Astrocyte (in vitro differentiated cells and primary cell): ENCODE results near the gene UGT1A9. TPM values are rescaled to one million over a fixed set of nuclear protein-coding genes. Genes with fewer than 3 reads are reported as not detected.

Source experiments
- DNase-seq: peaks from one replicate; pipeline ENCODE4 v3.0.0-alpha.2; 2010; ENCODE audit warnings: low read depth
- FAIRE-seq: peaks from 2 replicates; lab custom pipeline; 2011; peaks lifted over from hg19 to GRCh38; lab: Jason Lieb, UNC
- H2AFZ ChIP-seq: 2 replicates; pipeline ENCODE4 v1.6.0; 2012; ENCODE audit warnings: low read depth, low read length, inconsistent platforms
- H3K27ac ChIP-seq: 2 replicates; pipeline ENCODE4 v1.5.1; 2011; ENCODE audit warnings: low read depth, low read length, inconsistent platforms
- H3K27me3 ChIP-seq: 2 replicates; pipeline ENCODE4 v1.6.0; 2011; ENCODE audit warnings: low read length, inconsistent platforms; ENCODE audit not compliant: insufficient read depth
- H3K36me3 ChIP-seq: 2 replicates; pipeline ENCODE4 v1.5.1; 2011; ENCODE audit warnings: low read length, inconsistent platforms; ENCODE audit not compliant: insufficient read depth
- H3K4me1 ChIP-seq: 2 replicates; pipeline ENCODE4 v1.5.1; 2011; ENCODE audit warnings: low read length, inconsistent platforms; ENCODE audit not compliant: insufficient read depth
- H3K4me2 ChIP-seq: 2 replicates; pipeline ENCODE4 v1.6.0; 2012; ENCODE audit warnings: low read length, inconsistent platforms
- H3K4me3 ChIP-seq: 2 replicates; pipeline ENCODE4 v1.5.1; 2011; ENCODE audit warnings: low read depth, mild to moderate bottlenecking, low read length, inconsistent platforms; ENCODE audit not compliant: insufficient read depth
- H3K79me2 ChIP-seq: 2 replicates; pipeline ENCODE4 v1.6.0; 2012; ENCODE audit warnings: mild to moderate bottlenecking, low read length, inconsistent platforms; ENCODE audit not compliant: insufficient read depth
- H3K9ac ChIP-seq: 2 replicates; pipeline ENCODE4 v1.6.0; 2012; ENCODE audit warnings: mild to moderate bottlenecking, low read length, inconsistent platforms
- H3K9me3 ChIP-seq: 2 replicates; pipeline ENCODE4 v1.5.1; 2012; ENCODE audit warnings: low read depth, mild to moderate bottlenecking, low read length, inconsistent platforms; ENCODE audit not compliant: insufficient read depth
- H4K20me1 ChIP-seq: 2 replicates; pipeline ENCODE4 v1.6.0; 2012; ENCODE audit warnings: low read length, inconsistent platforms; ENCODE audit not compliant: insufficient read depth
- H3K27ac Mint-ChIP-seq: one replicate; pipeline ENCODE4 v1.8.0; 2021; ENCODE audit warnings: mild to moderate bottlenecking, mixed read lengths; ENCODE audit not compliant: unreplicated experiment
- H3K27me3 Mint-ChIP-seq: one replicate; pipeline ENCODE4 v1.8.0; 2021; ENCODE audit warnings: low read depth, mixed read lengths; ENCODE audit not compliant: unreplicated experiment
- H3K36me3 Mint-ChIP-seq: one replicate; pipeline ENCODE4 v1.8.0; 2021; ENCODE audit warnings: low read depth, mixed read lengths; ENCODE audit not compliant: unreplicated experiment
- H3K4me1 Mint-ChIP-seq: one replicate; pipeline ENCODE4 v1.8.0; 2021; ENCODE audit warnings: low read depth, mixed read lengths; ENCODE audit not compliant: unreplicated experiment
- H3K4me3 Mint-ChIP-seq: one replicate; pipeline ENCODE4 v1.8.0; 2021; ENCODE audit warnings: mild to moderate bottlenecking, moderate library complexity, mixed read lengths; ENCODE audit not compliant: unreplicated experiment
- H3K9me3 Mint-ChIP-seq: one replicate; pipeline ENCODE4 v1.8.0; 2021; ENCODE audit warnings: mild to moderate bottlenecking, mixed read lengths; ENCODE audit not compliant: unreplicated experiment
- EZH2 ChIP-seq: IDR thresholded peaks from 2 replicates; pipeline ENCODE4 v1.6.1; 2012; ENCODE audit warnings: mild to moderate bottlenecking, low read length, inconsistent platforms; ENCODE audit not compliant: insufficient read depth
- total RNA-seq: library from RNA; stranded (reverse); gene quantifications from 2 replicates; pipeline ENCODE4 v1.2.1, GENCODE V29; 2021
- TF ChIP-seq, protein P1 (sequence below): IDR thresholded peaks from 2 replicates; pipeline ENCODE4 v1.5.1; 2011; ENCODE audit warnings: low read depth, mild to moderate bottlenecking, inconsistent platforms, low read length, moderate library complexity; ENCODE audit not compliant: insufficient read depth

Gene UGT1A9
- total RNA-seq, 1 donor from 2014 or later, result not detected

DNA sequence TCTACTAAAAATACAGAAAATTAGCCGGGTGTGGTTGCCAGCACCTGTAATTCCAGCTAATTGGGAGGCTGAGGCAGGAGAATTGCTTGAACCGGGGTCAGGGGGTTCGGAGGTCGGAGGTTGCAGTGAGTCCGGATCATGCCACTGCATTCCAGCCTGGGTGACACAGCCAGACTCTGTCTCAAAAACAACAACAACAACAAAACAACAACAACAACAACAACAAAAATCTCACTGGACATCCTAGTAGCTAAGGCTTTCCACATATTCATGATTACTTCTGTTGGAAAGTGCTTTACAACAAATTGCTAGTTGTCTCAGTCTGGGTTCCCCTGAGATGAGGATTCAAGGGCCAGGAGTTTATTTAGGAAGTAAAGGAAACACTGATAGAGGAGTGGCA is 102.2 kb downstream of the UGT1A9 start:
- FAIRE-seq (no peak), DNase-seq (no peak)
- no peaks in the 10 kb centered on the region for H3K36me3 ChIP-seq
- Mint-ChIP-seq H3K27me3 (peaks cover 6% of the 10 kb centered on the region), H3K27ac (no peak overlapping the region), H3K4me1 (no peaks in the 10 kb centered on the region), H3K36me3 (no peaks in the 10 kb centered on the region), H3K9me3 (peaks cover 22% of the 10 kb centered on the region), H3K4me3 (no peak overlapping the region)
- no peak overlapping the region for H3K4me3 ChIP-seq
- H3K9ac ChIP-seq, result no peak overlapping the region
- peaks cover 8% of the 10 kb centered on the region for H3K9me3 ChIP-seq
- H3K4me2 ChIP-seq, result no peak overlapping the region
- no peak for TF ChIP-seq EZH2
- TF ChIP-seq, protein P1, sequence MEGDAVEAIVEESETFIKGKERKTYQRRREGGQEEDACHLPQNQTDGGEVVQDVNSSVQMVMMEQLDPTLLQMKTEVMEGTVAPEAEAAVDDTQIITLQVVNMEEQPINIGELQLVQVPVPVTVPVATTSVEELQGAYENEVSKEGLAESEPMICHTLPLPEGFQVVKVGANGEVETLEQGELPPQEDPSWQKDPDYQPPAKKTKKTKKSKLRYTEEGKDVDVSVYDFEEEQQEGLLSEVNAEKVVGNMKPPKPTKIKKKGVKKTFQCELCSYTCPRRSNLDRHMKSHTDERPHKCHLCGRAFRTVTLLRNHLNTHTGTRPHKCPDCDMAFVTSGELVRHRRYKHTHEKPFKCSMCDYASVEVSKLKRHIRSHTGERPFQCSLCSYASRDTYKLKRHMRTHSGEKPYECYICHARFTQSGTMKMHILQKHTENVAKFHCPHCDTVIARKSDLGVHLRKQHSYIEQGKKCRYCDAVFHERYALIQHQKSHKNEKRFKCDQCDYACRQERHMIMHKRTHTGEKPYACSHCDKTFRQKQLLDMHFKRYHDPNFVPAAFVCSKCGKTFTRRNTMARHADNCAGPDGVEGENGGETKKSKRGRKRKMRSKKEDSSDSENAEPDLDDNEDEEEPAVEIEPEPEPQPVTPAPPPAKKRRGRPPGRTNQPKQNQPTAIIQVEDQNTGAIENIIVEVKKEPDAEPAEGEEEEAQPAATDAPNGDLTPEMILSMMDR, result no peak
- H3K27me3 ChIP-seq, result no peaks in the 10 kb centered on the region
- no peaks in the 10 kb centered on the region for H3K4me1 ChIP-seq
- H3K79me2 ChIP-seq, result no peaks in the 10 kb centered on the region
- no peaks in the 10 kb centered on the region for H4K20me1 ChIP-seq
- no peak overlapping the region for H2AFZ ChIP-seq
- H3K27ac ChIP-seq, result no peak overlapping the region

DNA sequence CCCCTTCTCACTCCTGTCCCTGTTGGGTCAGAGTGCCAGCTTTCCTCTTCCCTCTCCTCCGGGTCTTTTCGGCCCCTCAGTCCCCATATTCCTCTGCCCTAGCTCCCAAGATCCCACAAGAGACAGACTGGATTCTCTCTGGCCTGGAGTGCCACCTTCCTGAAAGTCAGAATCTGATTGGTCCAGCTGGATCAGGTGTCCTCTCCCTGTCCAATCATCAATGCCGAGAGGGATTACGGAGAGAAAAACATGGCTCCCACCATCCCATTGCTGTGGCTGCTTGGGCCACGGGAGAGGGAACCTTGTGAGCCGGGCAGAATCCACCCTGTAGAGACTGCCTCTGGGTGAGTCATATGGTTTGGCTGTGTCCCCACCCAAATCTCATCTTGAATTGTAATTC is 103.7 kb downstream of the UGT1A9 start:
- FAIRE-seq, result no peak
- H3K27me3 ChIP-seq, result no peaks in the 10 kb centered on the region
- H3K36me3 Mint-ChIP-seq, result no peaks in the 10 kb centered on the region
- H3K4me2 ChIP-seq, result no peak overlapping the region
- peaks cover 6% of the 10 kb centered on the region for H3K27me3 Mint-ChIP-seq
- DNase-seq, result no peak
- no peaks in the 10 kb centered on the region for H3K79me2 ChIP-seq
- no peak overlapping the region for H3K4me3 ChIP-seq
- no peak overlapping the region for H3K9ac ChIP-seq
- TF ChIP-seq EZH2, result no peak
- TF ChIP-seq, protein P1, result no peak
- peaks cover 22% of the 10 kb centered on the region for H3K9me3 Mint-ChIP-seq
- no peaks in the 10 kb centered on the region for H3K4me1 ChIP-seq
- no peak overlapping the region for H3K27ac ChIP-seq
- no peaks in the 10 kb centered on the region for H3K4me1 Mint-ChIP-seq
- no peak overlapping the region for H2AFZ ChIP-seq
- no peaks in the 10 kb centered on the region for H3K36me3 ChIP-seq
- H3K4me3 Mint-ChIP-seq, result no peak overlapping the region
- peaks cover 8% of the 10 kb centered on the region for H3K9me3 ChIP-seq
- H4K20me1 ChIP-seq, result no peaks in the 10 kb centered on the region
- no peak overlapping the region for H3K27ac Mint-ChIP-seq

DNA sequence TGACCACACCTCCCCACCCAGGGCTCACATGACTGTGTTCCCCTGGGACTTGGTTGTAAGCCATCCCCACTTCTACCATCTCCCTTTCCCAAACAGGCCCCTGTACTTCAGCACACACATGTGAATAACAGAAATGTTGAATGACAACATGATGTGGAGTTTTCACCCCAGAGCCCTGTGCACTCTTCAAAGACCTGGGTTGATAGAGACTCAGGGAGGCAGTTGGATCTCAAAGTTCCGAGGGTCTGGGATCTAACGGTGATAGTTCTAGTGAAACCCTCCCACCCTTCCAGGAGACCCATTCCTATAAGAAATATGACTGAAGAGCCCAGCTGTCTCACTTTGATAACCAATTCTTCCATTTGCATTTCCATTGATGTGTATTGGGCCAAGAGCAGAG is 106.3 kb downstream of the UGT1A9 start, which contains the start of gene MROH2A:
Gene MROH2A (plus strand): TSS at position 301 of the 400 bp plus-strand sequence. CDS start 1,029 bp downstream, outside the sequence.
- Histone ChIP-seq H3K36me3 (no peaks in the 10 kb centered on the region), H3K9ac (no peak within 1 kb of the TSS), H3K4me1 (no peaks in the 10 kb centered on the region), H3K9me3 (peaks cover 8% of the 10 kb centered on the region), H3K4me3 (no peak within 1 kb of the TSS), H3K27me3 (no peaks in the 10 kb centered on the region), H2AFZ (no peak within 1 kb of the TSS), H4K20me1 (no peaks in the 10 kb centered on the region), H3K79me2 (no peaks in the 10 kb centered on the region), H3K27ac (no peak within 1 kb of the TSS), H3K4me2 (no peak within 1 kb of the TSS)
- Mint-ChIP-seq H3K9me3 (peaks cover 22% of the 10 kb centered on the region), H3K27me3 (peaks cover 6% of the 10 kb centered on the region), H3K36me3 (no peaks in the 10 kb centered on the region), H3K4me1 (no peaks in the 10 kb centered on the region), H3K27ac (no peak within 1 kb of the TSS), H3K4me3 (no peak within 1 kb of the TSS)
- no peak for DNase-seq
- no peak for TF ChIP-seq EZH2
- TF ChIP-seq, protein P1, result no peak
- FAIRE-seq, result no peak
